22Rv1 (cell line): ENCODE measurements around the gene LIM2.

ENCODE experiments used
- H3K27ac ChIP-seq: fragments of 450-650 bp; 2 replicates; pipeline ENCODE4 v1.5.1; 2017
- ZFX ChIP-seq: fragments of 450-650 bp; IDR thresholded peaks from 2 replicates; pipeline ENCODE4 v1.6.1; 2017; ENCODE audit warnings: antibody characterized with exemption, borderline replicate concordance
- TF ChIP-seq, protein P1 (sequence below): fragments of 450-650 bp; IDR thresholded peaks from 2 replicates; pipeline ENCODE4 v1.5.1; 2017; ENCODE audit warnings: mild to moderate bottlenecking

The LIM2 gene

DNA sequence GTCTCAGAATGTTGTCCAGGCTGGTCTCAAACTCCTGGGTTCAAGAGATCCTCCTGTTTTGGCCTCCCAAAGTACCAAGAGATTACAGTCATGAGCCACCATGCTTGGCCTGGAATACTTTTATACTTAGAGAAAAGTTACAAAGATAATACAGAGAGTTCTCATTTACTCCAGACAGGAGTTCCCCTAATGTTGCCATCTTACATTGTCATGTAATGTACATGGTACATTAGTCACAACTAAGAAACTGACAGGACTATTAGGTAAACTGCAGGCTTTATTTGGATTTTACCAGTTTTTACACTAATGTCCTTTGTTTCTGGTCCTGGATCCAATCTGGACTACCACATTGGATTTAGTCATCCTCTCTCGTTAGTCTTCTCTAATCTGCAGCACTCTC is 4.9 kb upstream of the LIM2 start:
- no peak overlapping the region for H3K27ac ChIP-seq
- TF ChIP-seq, protein P1, sequence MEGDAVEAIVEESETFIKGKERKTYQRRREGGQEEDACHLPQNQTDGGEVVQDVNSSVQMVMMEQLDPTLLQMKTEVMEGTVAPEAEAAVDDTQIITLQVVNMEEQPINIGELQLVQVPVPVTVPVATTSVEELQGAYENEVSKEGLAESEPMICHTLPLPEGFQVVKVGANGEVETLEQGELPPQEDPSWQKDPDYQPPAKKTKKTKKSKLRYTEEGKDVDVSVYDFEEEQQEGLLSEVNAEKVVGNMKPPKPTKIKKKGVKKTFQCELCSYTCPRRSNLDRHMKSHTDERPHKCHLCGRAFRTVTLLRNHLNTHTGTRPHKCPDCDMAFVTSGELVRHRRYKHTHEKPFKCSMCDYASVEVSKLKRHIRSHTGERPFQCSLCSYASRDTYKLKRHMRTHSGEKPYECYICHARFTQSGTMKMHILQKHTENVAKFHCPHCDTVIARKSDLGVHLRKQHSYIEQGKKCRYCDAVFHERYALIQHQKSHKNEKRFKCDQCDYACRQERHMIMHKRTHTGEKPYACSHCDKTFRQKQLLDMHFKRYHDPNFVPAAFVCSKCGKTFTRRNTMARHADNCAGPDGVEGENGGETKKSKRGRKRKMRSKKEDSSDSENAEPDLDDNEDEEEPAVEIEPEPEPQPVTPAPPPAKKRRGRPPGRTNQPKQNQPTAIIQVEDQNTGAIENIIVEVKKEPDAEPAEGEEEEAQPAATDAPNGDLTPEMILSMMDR, result no peak
- TF ChIP-seq ZFX, result no peak

DNA sequence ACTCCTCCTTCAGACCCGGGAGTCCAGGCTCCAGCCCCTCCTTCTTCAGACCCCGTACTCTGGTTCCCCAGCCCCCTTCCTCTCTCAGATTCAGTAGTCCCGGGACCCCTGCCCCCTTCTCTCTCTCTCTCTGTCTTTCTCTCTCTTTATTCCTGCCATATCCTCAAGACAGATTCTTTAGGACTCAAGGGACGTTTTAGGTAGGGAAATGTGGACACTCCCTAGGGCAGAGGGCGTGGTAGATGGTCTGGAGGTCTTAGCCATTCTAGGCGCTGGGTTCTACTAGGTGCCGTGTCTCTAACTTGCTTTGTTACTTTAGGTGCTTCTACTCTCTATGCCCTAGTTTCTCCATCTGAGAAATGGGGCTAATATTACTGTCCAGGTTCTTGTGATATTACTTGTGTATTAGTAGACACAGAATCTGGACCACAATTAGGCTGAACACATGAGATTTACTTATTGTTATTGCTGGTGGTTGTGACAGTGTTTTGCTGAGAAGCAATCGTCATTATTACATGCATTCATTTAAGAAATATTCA is 3.4 kb upstream of the LIM2 start:
- TF ChIP-seq, protein P1, result no peak
- TF ChIP-seq ZFX, result no peak
- H3K27ac ChIP-seq, result no peak overlapping the region

DNA sequence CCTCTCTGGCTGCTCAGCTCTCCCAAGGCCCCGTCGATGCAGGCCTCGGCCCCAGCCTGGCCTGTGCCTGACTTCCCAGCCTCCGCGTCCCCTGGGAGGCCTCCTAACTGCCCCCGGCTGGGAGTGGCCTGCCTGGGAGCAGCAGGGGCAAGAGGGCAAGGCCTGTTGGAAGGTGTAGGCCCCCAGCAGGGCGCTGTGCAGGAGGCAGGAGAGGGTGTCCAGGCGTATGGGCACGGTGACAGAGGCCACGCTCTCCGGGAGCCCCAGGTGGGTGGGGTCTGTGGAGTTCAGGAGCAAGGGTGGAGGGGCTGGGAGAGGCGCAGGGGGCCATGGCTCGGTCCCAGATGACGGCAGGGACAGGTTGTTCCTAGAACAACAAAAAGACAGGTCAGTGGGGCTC is 1.4 kb upstream of the LIM2 start:
- no peak overlapping the region for H3K27ac ChIP-seq

DNA sequence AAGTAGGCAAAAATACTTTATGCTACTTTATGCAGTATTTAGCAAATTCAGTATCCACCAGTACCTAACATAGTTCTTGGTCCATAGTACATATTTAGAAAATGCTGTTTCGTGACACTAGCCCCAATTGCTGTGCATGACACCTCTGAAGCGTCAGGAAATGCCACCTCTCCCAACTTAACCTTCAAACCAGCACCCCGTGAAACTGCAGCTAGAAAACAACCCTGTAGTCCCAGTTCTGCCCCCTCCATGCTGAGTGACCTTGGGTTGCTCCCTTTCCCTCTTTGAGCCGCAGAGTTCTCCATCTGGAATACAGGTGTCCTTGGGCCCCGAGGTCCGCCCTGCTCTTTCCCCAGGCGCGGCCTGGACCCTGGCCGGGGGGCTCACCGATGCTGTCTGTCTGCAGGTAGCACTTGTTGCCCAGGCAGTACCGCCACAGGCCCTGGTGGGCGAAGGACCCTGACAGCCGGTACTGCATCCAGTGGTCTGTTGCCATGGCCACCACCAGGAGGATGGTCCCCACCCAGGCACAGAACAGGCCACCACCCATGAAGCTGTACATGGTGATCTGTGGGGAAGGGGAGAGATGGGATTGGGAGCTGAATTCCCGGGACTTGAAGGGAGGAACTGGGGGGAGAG is 773 bp downstream of the LIM2 start:
- TF ChIP-seq, protein P1, result no peak
- TF ChIP-seq ZFX, result no peak

More for the DNA sequence above, 1.4 kb upstream of the LIM2 start:
- TF ChIP-seq, protein P1, result no peak
- TF ChIP-seq ZFX, result no peak

DNA sequence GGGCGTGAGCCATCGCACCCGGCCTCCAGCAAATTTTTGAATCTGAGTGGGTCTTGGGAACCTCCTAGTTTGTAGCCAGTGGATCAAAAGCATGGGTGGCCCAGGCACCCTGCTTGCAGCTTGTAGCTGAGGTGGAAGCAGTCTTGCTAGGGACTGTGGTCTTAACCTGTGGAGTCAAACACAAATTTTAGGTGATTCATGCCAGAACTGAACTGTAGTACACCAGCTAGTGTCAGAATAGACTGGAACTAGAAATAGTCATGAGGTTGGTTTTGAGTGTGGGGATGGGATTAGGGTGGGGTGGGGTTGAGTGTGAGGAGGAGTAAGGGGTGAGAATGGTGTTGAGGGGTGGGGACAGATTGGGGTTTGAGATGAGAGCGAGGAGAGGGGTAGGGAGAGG is 5.8 kb downstream of the LIM2 start:
- TF ChIP-seq, protein P1, result no peak
- TF ChIP-seq ZFX, result no peak

More for the DNA sequence above, 773 bp downstream of the LIM2 start:
- H3K27ac ChIP-seq, result no peak overlapping the region

DNA sequence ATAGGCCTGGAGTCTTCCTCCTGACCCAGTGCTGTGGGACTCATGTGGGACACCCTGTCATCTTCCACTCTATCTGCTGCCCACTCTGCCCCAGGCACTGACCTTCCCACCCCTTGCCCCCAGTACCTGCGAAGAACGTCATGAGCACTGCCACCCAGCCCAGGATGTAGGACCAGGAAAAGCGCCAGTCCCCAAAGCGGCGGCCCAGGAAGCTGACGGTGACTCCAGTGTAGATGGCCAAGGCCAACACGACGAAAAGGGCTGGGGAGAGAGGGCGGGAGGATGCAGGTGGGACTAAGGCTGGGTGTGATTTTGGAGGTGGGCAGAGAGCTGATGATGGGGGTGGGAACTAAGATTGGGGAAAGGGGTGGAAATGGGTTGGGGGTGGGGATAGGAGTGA is 7.4 kb downstream of the LIM2 start:
- TF ChIP-seq, protein P1, result no peak
- TF ChIP-seq ZFX, result no peak
- no peak overlapping the region for H3K27ac ChIP-seq

More for the DNA sequence above, 5.8 kb downstream of the LIM2 start:
- H3K27ac ChIP-seq, result no peak overlapping the region

DNA sequence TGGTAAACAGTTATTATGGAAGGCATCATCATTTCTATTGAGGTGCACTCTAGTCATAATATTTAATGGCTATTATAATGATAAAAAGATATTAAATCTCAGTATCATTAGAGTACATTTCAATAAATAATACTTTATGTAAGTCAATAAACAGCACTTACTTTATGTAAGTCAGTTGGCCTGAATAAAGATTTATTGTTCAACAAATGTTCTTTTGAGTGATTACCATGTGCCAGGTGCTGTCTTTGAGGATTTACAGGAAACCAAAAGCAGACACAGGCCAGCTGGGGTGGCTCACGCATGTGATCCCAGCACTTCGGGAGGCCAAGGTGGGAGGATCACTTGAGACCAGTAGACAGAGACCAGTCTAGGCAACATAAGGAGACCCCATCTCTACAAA is 10.4 kb downstream of the LIM2 start:
- no peak for TF ChIP-seq ZFX
- TF ChIP-seq, protein P1, result no peak
- H3K27ac ChIP-seq, result no peak overlapping the region
